ENCODE data around the gene NDN.

Gene NDN

GRCh38 chr15:23671481-23671880 is 15.6 kb downstream of the NDN start:
- Histone ChIP-seq H3K27me3 (ENCODE audit: insufficient read depth, poor library complexity, severe bottlenecking) (peaks cover 7% of the 10 kb centered on the region), H3K27ac (ENCODE audit: poor library complexity, severe bottlenecking) (no peak overlapping the region), H3K4me1 (ENCODE audit: insufficient read depth, poor library complexity, severe bottlenecking) (no peaks in the 10 kb centered on the region), H3K4me3 (ENCODE audit: severe bottlenecking) (no peak overlapping the region), H3K36me3 (ENCODE audit: low read depth) (no peaks in the 10 kb centered on the region), H3K9me3 (ENCODE audit: severe bottlenecking) (no peaks in the 10 kb centered on the region)
- no peak for TF ChIP-seq CTCF (IDR thresholded peaks at IDR 0.05; ENCODE audit: poor library complexity, severe bottlenecking)
- ATAC-seq (ENCODE audit: low read depth) (no peak), DNase-seq (ENCODE audit: low spot score) (no peak)

- Histone ChIP-seq H3K9me3 (ENCODE audit: severe bottlenecking) (no peaks in the 10 kb centered on the region), H3K27ac (ENCODE audit: poor library complexity, severe bottlenecking) (no peak overlapping the region), H3K4me3 (ENCODE audit: severe bottlenecking) (no peak overlapping the region), H3K4me1 (ENCODE audit: insufficient read depth, poor library complexity, severe bottlenecking) (no peaks in the 10 kb centered on the region), H3K36me3 (ENCODE audit: low read depth) (no peaks in the 10 kb centered on the region), H3K27me3 (ENCODE audit: insufficient read depth, poor library complexity, severe bottlenecking) (peaks cover 7% of the 10 kb centered on the region)
- DNase-seq (ENCODE audit: low spot score) (no peak), ATAC-seq (ENCODE audit: low read depth) (no peak)
- no peak for TF ChIP-seq CTCF (IDR thresholded peaks at IDR 0.05; ENCODE audit: poor library complexity, severe bottlenecking)
Measured at GRCh38 chr15:23670970-23671369, 16.1 kb downstream of the NDN start.

- Histone ChIP-seq H3K9me3 (ENCODE audit: severe bottlenecking) (no peaks in the 10 kb centered on the region), H3K36me3 (ENCODE audit: low read depth) (no peaks in the 10 kb centered on the region), H3K4me1 (ENCODE audit: insufficient read depth, poor library complexity, severe bottlenecking) (no peaks in the 10 kb centered on the region), H3K4me3 (ENCODE audit: severe bottlenecking) (no peak overlapping the region), H3K27me3 (ENCODE audit: insufficient read depth, poor library complexity, severe bottlenecking) (peaks cover 31% of the 10 kb centered on the region), H3K27ac (ENCODE audit: poor library complexity, severe bottlenecking) (no peak overlapping the region)
- ATAC-seq (ENCODE audit: low read depth) (no peak), DNase-seq (ENCODE audit: low spot score) (no peak)
- TF ChIP-seq CTCF (IDR thresholded peaks at IDR 0.05; ENCODE audit: poor library complexity, severe bottlenecking): no peak
Measured at GRCh38 chr15:23663232-23663631, 23.9 kb downstream of the NDN start.

- H3K9me3 ChIP-seq (ENCODE audit: severe bottlenecking): no peaks in the 10 kb centered on the region
Measured at GRCh38 chr15:23648920-23649515, 38.1 kb downstream of the NDN start.

More at GRCh38 chr15:23648920-23649515, 38.1 kb downstream of the NDN start:
- ATAC-seq (ENCODE audit: low read depth): peak; percentile 70
- H3K4me3 ChIP-seq (ENCODE audit: severe bottlenecking): no peak overlapping the region
- H3K4me1 ChIP-seq (ENCODE audit: insufficient read depth, poor library complexity, severe bottlenecking): no peaks in the 10 kb centered on the region
- no peak overlapping the region for H3K27ac ChIP-seq (ENCODE audit: poor library complexity, severe bottlenecking)
- peaks cover 38% of the 10 kb centered on the region for H3K27me3 ChIP-seq (ENCODE audit: insufficient read depth, poor library complexity, severe bottlenecking)
- peak; percentile 83 for TF ChIP-seq CTCF (IDR thresholded peaks at IDR 0.05; ENCODE audit: poor library complexity, severe bottlenecking)
- no peak for DNase-seq (ENCODE audit: low spot score)
- H3K36me3 ChIP-seq (ENCODE audit: low read depth): no peaks in the 10 kb centered on the region
